ENCODE data around the gene SH2D1B.

The SH2D1B gene

DNA sequence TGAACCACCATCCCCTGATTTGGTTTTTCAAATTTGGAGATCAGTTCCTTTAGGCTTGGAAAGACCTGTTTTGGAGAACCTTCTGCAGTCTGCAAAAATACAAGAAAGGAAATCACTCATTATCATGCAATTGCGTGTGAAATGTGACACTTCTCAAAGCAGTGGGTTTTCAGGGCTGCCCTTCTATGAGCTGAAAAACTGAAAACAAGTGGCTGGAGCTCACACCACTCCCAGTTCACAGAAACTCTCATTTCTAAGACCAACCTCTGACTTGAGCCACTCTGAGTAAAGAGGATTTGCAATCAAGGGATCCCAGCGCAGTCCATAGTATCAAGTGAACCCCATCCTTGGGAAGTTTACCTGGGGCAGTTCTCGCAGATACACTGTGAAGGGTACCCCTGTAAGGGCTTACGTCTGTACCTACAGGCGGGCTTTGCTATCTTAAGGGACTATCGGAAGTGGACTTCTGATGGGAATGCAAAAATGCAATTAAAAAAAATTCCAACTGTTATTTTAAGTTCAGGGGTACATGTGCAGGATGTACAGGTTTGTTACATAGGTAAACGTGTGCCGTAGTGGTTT lies 12.8 kb downstream of the SH2D1B start:
- no peak for DNase-seq (ENCODE audit: low read depth)

DNA sequence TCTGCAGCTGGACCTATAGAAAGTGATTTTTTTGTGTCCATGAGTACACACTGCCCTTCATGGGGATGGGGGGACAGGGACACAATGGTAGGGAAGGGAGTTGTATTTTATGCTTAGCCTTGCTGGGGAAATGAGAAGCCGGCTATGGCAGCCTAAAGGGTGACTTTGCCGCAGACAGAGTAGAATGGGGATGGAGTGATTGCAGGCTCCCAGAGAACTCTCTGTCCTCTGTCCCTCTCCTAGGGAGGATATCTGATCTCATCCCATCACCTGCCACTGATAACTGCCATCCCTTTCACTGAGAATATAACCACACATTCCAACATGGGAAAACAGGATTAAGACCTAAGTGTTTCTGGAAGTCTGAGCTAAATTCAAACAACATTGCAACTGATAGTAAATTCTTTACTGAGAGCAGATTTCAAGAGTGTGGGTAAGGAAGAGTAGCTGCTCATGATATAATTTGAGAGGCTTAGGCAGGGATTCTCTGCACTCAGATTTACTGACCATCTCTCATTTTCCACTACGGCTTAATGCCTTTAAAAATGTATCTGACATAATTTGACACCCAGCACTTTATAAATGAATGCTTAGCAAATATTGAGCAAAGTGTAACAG lies 13.9 kb downstream of the SH2D1B start:
- no peak for DNase-seq (ENCODE audit: low read depth)

DNA sequence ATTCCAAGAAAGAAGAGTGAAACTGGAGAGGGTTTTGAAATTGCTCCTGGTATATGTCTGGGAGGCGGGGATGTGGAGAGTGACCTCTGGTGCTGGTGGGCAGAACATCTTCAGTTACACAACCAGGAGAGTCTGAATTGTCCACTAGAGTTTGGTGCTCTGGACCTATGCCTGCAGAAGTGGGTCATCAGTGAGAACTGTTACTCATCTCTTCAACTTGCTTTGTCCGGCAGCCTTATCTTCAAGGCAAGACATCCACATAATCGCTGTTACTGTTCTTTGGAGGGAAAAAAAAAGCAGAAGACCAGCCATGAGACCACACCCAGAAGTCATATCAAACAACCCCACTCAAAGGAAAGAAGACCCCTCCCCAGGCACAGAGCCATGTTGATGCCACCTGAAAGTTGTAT lies 14.9 kb downstream of the SH2D1B start:
- no peak for DNase-seq (ENCODE audit: low read depth)

DNA sequence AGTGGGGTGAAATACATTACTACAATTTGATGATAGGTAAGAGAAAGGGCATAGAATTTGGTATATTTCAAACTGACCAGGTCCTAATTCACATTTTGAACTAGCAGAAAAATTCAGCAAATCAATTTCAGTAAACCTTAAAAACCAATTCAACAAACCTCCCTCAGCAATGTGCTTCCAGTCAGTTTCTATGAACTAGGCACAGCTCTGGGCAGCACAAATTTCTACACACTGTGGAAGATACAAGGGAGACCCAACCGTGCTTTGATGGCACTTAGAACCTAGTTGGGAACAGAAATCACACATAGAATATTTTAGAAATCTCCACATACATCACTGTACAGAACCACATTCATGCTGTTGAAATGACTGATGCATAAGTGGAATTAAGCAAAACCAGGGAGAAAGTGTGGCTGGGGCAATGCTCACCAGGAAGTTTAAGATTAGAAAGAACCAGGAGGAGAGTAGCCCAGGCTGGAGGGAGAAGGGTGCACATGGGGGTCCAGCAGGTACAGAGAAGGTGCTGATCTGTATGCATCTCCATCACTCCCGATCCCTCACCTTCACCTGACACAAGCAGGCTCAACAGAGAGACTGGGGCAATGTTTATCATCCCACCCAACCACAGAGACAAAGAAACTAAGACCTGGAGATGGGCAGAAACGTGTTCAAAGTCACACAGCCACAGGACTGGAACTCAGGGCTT lies 15.6 kb downstream of the SH2D1B start:
- no peak for DNase-seq (ENCODE audit: low read depth)

DNA sequence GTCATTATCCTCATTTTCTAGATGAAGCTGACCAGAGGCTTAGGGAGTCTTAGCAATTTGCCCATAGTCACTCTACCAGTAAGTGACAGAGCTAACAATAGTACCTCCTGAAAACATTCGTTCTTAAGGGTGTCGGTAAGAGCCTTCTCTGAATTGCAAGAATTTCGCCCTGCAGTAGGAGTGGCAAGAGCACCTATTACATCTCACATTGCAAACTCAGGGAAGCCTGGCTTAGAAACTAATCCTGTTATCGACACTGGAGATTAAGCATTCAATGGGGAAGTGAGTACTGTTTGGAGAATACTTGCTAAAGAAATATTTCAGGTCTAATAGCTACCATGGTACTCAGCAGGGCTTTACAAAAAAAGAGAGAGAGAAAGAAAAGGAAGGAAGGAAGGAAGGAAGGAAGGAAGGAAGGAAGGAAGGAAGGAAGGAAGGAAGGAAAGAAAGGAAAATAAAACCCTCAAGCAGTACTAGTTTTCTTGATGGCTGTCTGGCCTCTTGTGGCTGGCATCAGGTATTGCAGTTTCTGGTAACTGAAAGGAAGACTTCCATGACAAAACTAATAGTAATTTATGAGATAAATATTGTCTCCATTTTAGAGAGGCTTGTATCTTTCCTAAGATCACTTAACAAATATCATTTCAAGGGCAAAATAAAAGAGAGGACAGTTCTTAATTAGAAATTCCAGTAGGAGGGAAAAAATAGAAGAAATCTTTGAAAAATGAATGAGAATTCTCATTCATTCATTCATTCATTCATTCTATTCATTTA lies 20.0 kb downstream of the SH2D1B start:
- no peak for DNase-seq (ENCODE audit: low read depth)

DNA sequence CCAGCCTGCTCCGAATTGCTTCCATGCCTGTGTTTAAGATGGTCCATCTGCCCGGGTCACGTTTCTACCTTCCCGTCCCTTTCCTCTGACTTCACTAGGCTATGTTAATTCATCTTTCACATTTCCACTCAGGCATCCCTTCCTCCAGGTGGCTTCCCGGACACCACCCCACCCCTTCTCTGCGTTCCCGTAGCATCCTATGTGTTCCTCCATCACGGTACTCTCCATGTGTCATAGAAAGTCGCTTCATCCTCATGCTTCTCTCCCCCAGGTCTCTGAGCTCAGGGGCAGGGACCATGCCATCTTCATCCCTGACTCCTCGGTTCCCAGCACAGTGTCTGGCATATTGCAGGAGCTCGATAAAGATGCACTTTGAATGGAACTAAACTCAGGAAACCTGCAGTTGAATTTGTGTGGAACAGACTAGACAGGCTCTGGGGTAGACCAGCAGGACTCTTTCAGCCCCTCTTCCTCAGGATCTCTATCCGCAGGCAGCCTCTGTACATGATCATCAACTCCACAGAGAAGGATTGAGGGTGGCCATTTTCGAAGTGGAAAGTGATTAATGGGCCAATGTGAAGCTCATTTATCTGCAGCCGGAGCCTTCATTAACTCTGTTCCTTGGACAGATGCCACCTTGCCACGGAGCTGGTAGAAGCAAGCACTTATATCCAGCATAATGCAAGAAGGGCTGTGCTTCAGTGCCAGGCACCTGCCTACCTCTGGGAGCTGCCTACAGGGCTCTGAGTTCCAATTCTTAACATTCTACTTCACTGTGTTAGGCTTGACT lies 21.3 kb downstream of the SH2D1B start:
- no peak for DNase-seq (ENCODE audit: low read depth)

DNA sequence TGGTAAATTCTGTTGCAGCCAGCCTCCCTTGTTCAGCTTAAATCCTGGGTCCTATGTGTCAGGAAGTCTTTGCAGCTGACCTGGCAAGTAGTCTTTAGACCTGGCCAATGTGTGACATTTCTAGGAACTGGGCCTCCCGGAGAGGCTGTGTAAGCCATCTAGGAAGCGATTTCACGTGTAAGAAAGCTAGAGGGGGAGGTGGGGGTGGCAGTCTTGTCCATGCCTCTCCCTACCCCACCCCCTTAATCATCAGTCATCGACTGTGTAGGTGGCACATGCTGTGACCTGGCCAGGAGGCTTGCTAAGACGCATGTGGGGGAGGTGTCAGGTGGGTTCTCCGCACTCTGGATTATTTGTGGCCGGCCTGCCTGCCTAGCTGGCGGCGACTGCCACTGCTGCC lies 22.0 kb downstream of the SH2D1B start:
- DNase-seq (ENCODE audit: low read depth): no peak

DNA sequence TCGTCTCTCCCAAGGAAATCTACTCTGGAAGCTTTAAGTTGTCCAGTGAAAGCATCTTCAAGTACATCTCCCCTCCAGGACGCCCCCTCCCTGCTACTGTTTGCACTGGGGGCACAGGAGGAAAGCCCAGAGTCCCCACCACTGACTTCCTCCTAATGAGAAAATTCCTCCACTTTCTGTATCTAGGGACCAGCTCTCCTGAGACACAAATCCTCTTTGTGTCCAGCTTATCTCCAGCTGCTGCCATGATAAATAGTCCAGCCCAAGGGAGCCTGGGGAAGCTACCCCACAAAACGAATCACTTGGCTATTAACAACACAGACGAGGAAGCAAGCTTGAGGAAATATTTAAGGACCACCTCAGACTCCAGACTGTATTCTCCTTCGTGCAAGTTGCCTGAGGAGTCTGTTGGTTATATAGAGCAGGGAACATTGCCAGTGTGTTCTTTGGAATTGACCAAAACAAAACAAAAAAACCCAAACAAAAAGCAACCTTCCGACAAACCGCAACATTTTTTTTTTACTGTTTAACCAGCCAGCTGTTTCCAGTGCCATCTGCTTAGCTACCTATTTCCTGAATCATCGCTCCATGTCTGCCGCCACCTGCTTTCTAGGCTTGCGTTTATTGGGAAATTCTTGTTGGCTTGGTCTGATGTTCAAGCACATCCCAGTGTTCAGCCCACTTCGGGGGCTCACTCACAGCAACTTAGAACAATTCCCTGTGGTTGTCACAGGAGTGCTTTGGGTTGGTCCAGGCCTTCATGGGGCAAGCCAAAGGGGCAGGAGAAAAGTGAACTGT lies 22.7 kb downstream of the SH2D1B start:
- no peak for DNase-seq (ENCODE audit: low read depth)

DNA sequence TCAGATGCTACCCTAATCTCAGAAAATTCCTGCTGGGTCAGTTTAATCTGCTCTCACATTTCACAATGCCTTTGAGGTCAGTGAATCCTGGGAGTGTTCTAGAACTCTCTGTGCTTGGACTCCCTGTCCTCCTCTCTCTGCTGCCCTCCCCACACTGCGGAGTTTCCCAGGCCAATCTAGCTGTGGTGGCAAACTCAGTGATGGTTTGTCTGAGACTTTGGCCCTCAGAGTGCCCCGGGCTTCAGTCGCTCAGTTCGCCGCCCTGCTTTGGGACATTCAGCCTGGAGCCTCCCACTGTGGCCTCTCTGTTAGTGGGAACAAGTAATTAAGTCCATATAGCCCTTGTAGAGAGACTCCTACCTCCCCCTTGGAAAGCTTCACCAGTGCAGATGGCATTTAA lies 23.3 kb downstream of the SH2D1B start:
- no peak for DNase-seq (ENCODE audit: low read depth)

DNA sequence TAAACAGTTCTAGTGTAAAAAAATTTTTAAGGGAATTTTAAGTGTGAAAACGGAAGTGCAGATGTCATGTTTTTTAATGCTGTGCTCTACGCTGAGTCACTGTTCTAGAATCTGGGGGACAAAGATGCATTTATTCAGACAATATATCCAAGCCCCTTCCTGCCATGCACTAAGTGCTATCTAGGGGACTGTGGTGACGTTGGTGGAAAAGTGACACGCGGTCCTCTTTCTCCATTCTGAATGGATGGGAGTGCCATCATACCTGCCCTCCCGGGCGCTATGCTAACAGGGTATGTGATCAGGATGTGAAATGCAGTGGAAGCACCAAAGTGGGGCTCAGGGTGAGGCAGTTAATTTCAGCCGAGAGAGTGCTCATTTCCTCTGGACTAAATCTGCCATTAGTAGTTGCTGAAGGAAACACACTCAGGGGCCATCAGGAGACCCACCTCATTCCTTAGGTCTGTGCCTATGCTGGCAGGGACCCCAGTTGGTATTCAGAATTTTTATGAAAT lies 23.8 kb downstream of the SH2D1B start:
- no peak for DNase-seq (ENCODE audit: low read depth)

DNA sequence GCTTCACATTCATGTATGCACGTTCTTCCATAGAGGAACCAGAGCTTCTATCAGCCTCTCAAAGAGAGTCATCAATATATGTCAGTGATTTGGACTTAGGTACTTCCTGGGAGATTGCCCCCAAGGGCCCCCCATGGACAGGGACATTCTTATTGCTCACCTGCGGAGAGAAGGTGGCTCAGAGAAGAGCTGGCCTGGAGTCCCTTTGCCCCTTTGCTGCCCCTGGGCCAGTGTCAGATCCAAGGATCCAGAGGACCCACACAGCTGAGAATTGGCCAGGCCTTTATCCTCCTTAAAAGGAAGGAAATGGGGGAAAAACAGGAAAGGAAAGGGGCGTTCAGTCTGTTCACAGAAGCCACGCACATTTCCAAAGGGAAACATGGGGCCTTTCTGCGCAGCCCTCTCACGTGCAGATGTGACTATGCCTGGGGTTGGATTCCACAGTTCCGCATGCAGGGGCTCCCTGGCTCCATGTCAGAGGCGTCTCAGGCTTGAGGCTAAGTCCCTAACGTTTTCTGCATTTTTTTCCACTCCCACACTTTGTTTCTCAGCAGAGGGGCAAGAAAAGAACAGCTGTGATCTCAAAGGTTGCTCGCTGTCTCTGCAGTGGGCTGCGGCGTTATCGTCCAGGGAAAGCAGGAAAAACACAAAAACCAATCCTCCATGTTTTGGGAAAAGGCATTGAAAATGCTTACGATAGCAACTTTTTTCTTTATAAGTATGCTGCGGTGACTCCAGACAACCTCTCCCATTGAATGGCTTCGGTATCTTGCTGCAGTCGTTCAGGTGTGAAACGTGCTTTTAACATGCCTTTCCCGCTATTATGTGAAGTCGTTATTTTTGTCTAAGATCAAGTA lies 24.5 kb downstream of the SH2D1B start:
- no peak for DNase-seq (ENCODE audit: low read depth)

DNA sequence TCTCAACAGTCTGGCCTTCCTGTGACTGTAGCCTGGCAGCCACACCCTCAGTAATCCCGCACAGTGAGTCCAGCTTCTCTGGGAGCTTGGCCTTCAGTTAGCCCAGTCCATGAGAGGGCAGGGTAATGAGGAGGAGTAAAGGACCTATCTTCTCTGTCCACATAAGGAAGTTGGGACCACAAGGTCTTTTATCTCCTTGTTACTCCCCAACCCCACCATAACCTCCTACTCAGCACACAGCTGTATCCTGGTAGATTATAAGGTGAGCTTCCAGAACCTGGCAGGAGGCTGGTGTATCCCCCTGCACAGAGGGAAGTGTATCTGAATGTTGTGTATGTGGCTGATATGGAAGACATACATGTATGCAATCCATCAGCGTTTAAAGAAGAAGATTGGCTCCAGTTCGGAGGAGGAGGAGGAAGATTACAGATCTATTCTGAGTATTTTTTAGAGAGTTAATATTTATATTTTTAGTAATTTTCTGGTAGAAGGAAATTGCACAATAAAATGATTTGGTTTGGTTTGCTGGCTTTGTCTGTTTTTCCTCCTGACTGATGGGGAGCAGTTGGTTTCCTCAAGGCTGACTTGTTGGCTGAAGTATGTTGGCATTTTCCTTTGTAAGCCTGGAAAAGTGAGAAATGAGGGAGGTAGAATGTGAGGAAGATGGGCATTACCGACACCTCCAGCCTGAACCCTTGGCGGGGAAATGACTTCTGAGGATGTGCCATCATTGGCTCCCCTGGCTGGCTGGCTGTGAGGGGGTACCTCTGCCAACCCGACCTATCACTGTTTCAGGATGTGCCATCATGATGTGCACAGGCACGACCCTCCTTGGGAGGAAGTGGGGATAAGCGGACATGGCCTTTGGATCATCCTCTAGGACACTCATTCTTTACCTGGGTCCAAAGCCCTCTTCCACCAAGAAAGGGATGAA lies 25.4 kb downstream of the SH2D1B start:
- DNase-seq (ENCODE audit: low read depth): no peak

DNA sequence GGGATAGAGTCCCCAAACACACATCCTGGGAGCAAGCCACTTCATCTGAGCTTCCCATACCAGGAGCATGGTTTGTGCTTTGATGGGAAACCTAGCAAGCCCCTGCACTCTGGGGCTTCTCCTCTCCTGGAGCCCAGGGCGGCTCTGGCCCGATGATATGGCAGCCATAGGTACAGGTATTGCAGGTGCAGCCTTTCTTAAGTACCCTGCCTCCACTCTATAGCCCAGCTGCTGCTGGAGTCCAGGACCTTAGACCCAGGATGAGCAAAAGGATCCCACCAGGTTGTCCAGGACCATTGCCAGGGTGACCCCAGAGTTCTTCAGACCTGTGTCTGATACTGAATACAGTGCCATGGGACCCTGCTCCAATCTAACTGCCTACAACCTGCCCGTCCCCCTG lies 26.2 kb downstream of the SH2D1B start:
- no peak for DNase-seq (ENCODE audit: low read depth)

DNA sequence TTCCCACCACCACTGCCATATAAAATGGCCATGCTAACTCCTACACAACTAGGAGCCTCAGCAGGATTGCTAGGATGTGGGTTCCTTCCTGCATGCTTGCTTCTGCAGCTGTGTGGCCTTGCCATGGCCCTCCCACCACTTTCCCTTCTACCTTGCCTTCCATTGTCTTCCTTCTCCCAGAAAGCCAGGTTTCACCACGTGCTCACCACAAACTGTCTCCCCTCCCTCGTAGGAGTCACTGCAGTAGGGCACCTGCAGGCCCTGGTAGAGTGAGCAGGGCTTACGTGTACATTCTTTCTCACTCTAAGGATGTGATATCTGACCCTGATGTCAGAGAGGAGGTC lies 26.7 kb downstream of the SH2D1B start:
- no peak for DNase-seq (ENCODE audit: low read depth)

DNA sequence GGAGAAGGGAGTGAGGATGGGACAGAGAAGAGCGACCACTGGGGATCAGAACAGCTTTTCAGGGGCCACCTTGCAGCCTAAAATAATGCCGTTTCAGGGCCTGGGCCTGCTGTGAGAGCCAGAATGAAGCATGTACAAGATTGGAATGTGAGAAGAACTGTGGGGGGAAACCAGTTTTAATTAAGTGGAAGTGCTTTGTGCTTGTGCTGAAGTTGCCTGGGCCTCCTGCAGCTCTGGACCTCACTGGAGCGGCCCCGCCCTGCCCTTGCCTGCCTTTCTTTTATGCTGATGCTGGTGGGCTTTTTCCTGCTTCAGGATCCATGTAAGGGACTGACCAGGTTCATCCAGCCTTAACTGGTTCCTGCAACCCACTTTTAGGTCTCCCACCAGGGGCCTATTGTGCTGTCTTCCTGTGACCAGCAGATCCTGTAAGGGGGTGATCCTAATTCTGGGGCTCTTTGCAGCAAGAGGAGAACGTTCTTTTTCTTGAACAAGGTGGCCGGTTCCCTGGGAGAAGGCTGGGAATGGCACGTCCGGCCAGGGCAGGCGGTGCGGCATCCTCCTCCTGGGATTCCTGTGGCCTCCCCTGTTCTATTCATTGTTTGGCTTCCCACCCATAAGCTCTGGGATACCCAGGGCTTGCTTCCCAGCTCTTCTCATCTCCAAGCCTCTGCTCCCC lies 27.2 kb downstream of the SH2D1B start:
- DNase-seq (ENCODE audit: low read depth): no peak

DNA sequence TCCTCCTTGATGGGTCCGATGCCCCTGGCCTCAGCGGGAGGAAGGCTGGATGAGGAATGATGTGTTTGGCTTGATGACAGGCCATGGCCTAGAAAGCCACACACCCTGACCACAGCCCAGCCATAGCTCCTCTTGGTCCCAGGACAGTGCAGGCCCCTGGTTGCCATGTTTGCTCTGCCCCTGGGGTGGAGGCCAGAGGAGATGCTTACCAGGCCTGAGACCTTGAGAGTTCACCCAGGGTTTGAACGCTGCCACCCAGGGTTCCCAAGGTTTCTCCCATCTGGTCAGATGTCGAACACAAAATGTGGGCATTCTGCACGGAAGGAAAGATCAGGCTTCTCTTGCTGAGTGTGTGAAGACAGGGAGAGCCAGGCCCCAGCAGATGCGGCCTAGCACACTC lies 27.8 kb downstream of the SH2D1B start:
- DNase-seq (ENCODE audit: low read depth): no peak

DNA sequence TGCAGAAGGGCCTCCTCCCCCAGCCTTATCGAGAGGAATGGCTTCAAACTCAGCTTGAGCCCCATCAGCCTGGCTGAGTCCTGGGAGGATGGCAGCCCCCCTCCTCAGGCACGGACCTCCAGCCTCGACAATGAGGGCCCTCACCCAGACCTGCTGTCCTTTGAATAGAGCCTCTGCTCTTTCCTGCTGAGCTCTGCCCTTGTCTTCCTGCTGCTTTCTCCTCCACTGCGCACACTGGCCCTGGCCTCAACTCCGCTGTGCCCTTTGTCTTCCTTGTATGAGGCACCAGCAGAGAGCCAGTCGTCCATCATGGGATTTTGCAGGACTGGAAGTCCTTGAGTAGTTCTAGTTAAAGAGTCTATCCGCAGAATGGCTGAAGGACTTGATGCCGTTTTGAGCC lies 28.4 kb downstream of the SH2D1B start:
- no peak for DNase-seq (ENCODE audit: low read depth)

DNA sequence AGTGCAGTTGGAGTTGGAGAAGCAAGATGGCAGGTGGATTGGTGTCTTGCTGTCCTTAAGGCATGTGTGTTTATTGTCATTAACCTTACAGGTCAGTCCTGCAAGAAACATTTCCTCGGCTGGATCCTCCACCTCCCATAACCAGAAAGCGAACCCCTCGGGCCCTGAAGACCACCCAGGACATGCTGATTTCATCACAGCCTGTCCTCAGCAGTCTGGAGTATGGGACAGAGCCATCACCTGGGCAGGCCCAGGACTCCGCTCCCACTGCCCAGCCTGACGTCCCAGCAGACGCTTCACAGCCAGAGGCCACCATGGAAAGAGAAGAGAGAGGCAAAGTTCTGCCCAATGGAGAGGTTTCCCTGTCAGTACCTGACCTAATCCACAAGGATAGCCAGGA lies 28.8 kb downstream of the SH2D1B start:
- DNase-seq (ENCODE audit: low read depth): no peak

All from activated T-cell treated with anti-CD3 and anti-CD28 coated beads for 24 hours (primary cell).